NOMO-1 (cell line): ENCODE results near the gene EPS15.
"Not testable (repeated sequence)": the region's sequence is repeated elsewhere in the genome, so short reads cannot be mapped to it uniquely, and the experiment has no call there.

Experiments used
- DNase-seq, 2 experiments: peaks; one replicate each; lab custom pipeline; 2025; ENCODE audit not compliant: unreplicated experiment in 2 of 2; lab: John Stamatoyannopoulos, UW

EPS15 gene

GRCh38 chr1:51474832-51475620, 44.0 kb downstream of the EPS15 start:
- not testable (repeated sequence) for DNase-seq

DNA sequence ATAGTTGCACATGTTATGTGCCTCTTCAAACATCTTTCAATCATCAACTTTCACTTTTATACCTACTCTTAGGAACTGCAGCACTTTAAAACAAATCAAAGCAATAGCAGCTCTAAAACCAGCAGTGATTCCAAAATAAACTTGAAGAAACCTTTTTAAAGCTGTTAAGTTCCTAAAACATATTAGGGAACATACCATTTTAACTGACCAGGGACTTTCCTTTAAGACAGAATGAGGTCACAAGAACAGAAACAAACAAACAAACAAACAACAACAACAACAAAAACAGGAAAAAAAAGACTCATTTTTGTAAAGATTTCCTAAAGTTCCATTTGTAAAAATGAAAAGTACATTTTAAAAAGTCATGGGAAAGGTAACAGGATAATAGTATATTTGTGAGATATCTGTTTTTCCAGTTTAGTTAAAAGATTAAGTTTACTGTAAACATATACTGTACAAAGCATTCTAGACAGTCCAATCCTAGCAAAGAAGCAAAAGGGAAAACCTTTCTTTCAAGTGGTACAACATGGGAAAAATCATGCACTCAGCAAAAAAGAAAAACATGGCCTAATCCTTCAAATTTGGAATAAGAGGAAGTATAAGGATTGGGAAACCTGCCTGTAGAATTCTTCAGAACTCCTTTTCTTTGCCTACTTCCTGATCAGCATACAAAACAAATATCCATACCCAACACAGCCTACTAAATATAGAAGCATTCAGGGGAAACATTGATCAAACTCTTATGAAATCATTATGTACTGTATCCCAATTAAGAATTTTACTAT, 45.5 kb downstream of the EPS15 start:
- DNase-seq: no peak

GRCh38 chr1:51472359-51472758, 46.7 kb downstream of the EPS15 start:
- no peak for DNase-seq

DNA sequence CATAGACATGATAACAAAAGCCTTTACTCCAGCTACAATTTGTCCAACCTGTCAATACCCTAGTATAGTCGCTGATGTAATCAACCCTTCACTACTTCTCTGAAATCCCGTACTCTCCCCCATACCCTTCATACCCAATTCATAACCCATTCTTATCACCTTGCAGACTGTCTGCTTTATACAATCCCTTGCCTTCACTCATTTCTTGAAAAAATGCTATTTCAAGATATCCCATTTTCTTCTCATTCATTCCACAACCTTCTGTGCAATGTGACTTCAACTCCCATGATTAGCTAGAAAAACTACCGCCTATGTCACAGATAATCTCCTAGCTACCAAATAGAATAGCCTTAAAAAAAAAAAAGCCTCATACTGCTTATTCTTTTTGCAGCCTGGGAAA, 49.5 kb downstream of the EPS15 start:
- no peak for DNase-seq

GRCh38 chr1:51464828-51465227, 54.2 kb downstream of the EPS15 start:
- no peak for DNase-seq

DNA sequence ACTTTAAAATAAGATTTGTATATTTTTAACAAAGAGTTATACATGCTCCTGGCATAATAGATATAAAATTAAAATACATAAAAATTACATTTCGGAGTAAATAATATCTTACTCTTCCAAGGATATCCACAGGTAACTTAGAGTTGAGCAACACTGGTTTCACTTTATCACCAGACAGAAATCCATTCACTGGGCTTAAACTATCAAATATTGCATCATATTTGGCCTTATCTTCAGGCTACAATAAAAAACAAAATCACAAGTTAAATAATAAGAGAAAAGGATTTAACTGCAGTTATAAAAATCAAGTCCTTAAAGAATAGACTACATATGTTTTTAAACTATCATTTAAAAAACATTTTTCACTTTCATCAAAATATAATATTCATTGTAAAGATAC, 55.5 kb downstream of the EPS15 start:
- no peak for DNase-seq

GRCh38 chr1:51462289-51462688, 56.8 kb downstream of the EPS15 start:
- not testable (repeated sequence) for DNase-seq

DNA sequence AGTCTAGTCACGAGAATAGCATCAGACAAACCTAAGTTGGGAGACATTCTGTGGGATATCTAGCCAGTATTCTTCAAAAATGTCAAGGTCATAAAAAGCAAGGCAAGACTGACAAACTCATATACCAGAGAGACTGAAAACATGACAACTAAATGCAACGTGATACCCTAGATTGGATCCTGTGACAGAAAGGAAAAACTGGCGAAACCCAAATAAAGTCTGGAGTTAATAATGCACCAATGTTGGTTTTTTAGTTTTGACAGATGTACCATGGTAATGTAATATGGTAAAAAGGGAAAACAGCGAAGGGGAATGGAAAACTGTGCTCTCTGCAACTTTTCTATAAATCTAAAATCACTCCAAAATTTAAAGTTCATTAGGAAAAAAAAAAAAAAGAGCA, 64.5 kb downstream of the EPS15 start:
- no peak for DNase-seq

GRCh38 chr1:51453010-51453409, 66.1 kb downstream of the EPS15 start:
- DNase-seq: no peak

- DNase-seq: not testable (repeated sequence)
Observed at GRCh38 chr1:51448844-51449454, 70.1 kb downstream of the EPS15 start.

DNA sequence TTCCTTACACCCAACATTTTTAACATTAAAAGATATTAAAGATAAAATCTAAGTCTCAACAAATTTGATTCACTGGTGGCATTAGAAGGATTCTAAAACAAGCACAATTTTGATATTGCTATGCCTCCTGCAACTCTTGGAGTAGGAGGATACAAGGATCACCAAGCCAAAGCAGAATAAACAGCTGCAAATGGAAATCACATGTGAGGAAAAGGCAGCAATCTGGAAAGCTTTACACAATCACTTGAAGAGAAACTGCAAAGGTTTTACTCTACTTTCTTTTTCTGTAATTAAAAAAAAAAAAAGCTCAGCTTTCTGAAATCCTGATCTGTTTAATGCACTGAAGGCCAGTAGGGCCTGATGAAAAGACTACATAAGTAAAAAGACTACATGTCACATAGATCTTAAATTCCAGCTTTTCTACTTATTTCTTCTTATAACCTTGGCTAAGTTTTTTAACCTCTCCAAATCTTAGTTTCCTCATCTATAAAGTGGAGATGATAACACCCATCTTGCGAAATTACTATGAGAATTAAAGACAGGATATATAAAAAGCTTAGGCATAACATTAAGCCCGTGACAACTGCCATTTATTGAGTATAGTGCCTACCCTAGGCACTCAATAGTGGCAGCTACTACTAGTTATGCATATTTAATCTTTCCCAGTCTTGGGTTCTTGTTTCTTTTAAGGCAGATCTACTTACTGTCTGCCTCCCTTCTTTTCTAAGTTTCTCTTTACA, 73.5 kb downstream of the EPS15 start:
- DNase-seq: no peak

DNA sequence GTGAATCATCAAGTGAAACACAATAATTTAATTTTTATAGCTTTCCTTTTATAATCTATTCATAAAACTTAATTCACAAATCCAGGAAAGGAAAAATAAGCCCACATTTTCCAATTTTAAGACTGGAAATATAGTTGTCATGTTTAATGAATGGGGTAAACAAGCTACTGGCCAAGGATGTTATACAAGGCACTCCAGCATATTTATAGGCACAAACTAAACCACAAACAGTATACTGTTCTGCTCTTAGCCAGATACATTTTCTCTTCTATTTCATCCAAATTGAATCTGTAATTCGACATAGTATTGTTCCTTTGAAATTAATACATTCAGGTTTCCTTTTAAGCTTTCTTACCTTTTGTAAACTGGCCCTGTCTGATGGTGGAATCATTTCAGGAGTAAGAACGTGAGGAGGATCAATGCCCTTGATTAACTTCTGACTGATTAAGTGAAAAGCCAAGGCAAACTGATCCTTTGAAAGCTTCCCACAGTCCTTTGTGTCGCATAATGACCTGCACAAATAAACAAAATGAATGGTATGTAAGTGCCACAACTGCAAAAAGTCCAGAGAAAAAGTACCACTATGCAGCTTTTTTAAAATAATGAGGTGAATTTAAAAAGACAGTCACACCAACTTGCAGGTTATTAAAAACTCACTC, 74.4 kb downstream of the EPS15 start:
- DNase-seq: no peak

- DNase-seq: no peak
Observed at GRCh38 chr1:51444096-51444495, 75.0 kb downstream of the EPS15 start.

DNA sequence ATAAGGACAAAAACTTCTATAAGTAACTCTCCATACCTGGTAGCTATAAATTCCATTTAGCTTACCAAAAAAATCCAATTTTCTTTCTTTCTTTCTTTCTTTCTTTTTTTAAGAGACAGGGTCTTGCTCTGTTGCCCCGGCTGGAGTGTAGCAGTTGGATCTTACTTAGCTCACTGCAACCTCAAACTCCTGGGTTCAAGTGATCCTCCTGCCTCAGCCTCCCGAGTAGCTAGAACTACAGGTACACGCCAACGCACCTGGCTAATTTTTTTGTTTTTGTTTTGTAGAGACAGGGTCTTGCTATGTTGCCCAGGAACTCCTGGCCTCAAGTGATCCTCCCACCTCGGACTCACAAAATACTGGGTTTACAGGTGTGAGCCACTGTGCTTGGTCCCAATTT, 75.5 kb downstream of the EPS15 start:
- DNase-seq: no peak

DNA sequence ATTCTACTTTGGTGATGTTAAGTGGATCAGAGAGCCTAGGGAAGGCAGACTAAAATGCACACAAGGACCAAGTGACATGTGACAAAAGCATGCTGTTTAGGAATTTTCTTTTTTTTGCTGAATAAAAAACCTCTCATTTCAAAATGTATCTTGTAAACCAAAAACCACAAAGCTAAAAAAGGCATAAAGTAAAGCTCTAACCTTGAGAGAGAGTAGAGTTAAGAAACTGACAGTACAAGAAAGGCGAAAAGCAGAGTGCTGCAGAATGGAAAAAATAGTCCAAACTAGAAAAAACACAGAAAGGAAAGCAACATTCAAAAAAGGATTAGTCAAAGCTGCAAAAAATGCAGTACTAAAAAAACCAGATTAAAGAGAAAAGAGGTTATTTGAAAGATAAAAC, 76.5 kb downstream of the EPS15 start:
- no peak for DNase-seq

DNA sequence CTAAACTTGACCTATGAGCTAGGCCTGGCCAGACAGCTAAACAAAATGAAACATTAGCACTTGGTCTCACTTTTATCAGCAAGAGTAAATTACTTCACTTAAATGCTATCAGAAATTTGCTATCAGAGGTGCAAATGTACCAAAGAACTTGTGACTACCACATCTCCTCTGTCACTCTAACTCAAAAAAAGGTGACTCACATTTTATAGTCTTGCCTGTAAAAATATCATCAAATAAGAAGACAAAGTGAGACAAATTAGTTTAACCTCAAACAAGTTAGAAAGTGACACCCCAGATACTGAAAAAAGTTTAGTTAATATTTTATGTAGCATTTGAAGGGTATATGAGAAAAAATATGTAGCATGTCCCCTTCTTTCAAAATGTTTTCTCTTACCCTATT, 76.9 kb downstream of the EPS15 start:
- no peak for DNase-seq

DNA sequence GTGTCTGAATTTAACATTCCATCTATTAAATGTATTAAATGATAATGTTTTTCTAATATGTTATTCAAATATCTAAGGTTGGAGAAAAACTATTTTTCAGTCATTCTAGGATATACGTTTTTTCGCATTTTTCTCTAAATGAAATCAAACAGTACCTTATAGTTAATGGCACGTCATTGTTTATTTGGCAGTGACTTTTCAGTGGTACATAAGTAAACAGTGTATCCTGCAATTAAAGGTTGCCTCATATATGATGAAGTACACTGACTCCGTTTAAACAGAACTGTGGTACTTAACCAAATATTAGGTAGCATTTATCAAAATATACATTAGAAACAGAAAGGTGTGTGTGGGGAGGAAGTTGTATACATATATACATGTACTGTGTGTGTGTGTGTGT, 79.2 kb downstream of the EPS15 start:
- no peak for DNase-seq

GRCh38 chr1:51439053-51439452, 80.0 kb downstream of the EPS15 start:
- no peak for DNase-seq

GRCh38 chr1:51437391-51437790, 81.7 kb downstream of the EPS15 start:
- DNase-seq: not testable (repeated sequence)

GRCh38 chr1:51435878-51436277, 83.2 kb downstream of the EPS15 start:
- DNase-seq: no peak
